ENCODE results near the gene ALG11.
"Not testable (repeated sequence)": the region's sequence is repeated elsewhere in the genome, so short reads cannot be mapped to it uniquely, and the experiment has no call there.

Gene ALG11

GRCh38 chr13:52034616-52035226, 22.5 kb downstream of the ALG11 start:
- TF ChIP-seq ZFX (IDR thresholded peaks at IDR 0.05; ENCODE audit: borderline replicate concordance) (no peak), CTCF (IDR thresholded peaks at IDR 0.05) (no peak)
- no peak overlapping the region for H3K27ac ChIP-seq

DNA sequence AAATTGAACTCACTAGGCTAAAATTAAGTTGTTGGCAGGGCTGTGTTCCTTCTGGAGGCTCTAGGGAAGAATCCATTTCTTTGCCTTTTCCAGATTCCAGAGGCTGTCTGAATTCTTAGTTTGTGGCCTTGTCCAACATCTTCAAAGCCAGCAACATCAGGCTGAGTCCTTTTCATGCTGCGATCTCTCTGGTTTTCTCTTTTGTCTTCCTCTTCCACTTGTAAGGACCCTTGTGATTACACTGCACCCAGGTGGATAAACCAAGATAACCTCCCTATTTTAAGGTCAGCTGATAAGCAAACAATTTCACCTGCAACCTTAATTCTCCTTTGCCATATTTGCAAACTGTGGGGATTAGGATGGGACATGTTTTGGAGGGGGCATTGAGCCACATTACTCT, 23.8 kb downstream of the ALG11 start:
- H3K27ac ChIP-seq: no peak overlapping the region
- TF ChIP-seq ZFX (IDR thresholded peaks at IDR 0.05; ENCODE audit: borderline replicate concordance) (no peak), CTCF (IDR thresholded peaks at IDR 0.05) (no peak)

- H3K27ac ChIP-seq: no peak overlapping the region
- TF ChIP-seq ZFX (IDR thresholded peaks at IDR 0.05; ENCODE audit: borderline replicate concordance) (no peak), CTCF (IDR thresholded peaks at IDR 0.05) (no peak)
Measured at GRCh38 chr13:52043675-52044074, 31.5 kb downstream of the ALG11 start.

DNA sequence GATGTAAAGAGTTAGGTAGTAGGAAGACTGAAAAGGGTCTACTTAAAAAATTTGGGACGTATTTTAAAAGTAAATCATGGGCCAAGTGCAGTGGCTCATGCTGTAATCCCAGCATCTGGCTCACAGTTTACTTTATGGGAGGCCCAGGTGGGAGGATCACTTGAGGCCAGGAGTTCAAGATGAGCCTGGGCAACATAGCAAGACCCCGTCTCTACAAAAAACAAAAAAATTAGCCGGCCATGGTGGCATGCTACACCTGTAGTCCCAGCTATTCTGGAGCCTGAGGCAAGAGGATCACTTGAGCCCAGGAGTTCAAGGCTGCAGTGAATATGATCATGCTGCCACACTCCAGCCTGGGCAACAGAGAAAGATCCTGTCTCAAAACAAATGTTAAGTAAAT, 35.3 kb downstream of the ALG11 start:
- H3K27ac ChIP-seq: no peak overlapping the region
- no peak for TF ChIP-seq ZFX (IDR thresholded peaks at IDR 0.05; ENCODE audit: borderline replicate concordance)
- no peak for TF ChIP-seq CTCF (IDR thresholded peaks at IDR 0.05)

- H3K27ac ChIP-seq: no peak overlapping the region
- TF ChIP-seq CTCF (IDR thresholded peaks at IDR 0.05) (no peak), ZFX (IDR thresholded peaks at IDR 0.05; ENCODE audit: borderline replicate concordance) (no peak)
Measured at GRCh38 chr13:52048516-52048915, 36.3 kb downstream of the ALG11 start.

GRCh38 chr13:52051400-52051799, 39.2 kb downstream of the ALG11 start:
- H3K27ac ChIP-seq: no peak overlapping the region
- TF ChIP-seq ZFX (IDR thresholded peaks at IDR 0.05; ENCODE audit: borderline replicate concordance): no peak
- no peak for TF ChIP-seq CTCF (IDR thresholded peaks at IDR 0.05)

DNA sequence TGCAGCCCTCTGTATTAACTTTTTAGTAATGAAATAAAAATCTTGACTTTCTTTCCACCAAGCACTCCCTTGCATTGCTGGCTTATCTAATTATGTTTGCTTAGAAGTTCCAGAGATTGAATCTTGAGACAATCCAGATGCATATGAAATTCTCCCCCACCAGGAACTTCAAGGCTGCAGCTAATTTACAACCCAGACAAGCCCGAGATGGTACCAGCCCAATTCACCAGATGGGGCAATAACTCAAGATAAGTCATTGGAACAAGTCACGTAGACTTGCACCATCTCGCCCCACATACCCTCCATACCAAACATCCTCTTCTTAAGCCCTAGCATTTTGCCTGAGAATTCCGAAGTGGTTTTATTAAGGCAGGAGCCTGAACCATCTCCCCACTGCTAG, 41.3 kb downstream of the ALG11 start:
- no peak overlapping the region for H3K27ac ChIP-seq
- TF ChIP-seq ZFX (IDR thresholded peaks at IDR 0.05; ENCODE audit: borderline replicate concordance) (no peak), CTCF (IDR thresholded peaks at IDR 0.05) (no peak)

- not testable (repeated sequence) for H3K27ac ChIP-seq
Measured at GRCh38 chr13:52061064-52061463, 48.9 kb downstream of the ALG11 start.
